ENCODE measurements around the gene KLHL4.
"Not testable (repeated sequence)": the region's sequence is repeated elsewhere in the genome, so short reads cannot be mapped to it uniquely, and the experiment has no call there.

The KLHL4 gene

DNA sequence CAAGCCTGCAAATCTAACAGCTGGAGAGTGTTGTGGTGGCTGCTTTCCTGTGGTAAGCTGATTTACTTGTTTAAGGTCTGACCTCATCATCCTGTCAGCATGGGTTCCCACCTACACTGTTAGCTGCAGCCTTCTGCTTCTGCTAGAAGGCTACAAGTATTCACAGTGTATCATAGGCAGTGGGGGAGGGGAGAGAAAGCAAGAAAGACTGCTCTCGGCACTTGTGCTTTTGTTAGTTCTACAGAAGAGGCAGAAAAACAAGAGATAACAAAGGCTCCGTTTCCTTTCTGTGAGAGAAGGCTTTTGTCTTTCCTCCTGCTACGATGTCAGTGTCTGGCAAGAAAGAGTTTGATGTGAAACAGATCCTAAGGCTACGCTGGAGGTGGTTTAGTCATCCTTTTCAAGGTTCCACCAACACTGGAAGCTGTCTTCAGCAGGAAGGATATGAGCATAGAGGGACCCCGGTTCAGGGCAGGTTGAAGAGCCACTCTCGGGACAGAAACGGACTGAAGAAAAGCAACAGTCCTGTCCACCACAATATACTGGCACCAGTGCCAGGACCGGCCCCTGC is at the start of gene KLHL4:
Gene KLHL4, plus strand, starts transcription at position 232 of the 571 bp plus-strand sequence. Its CDS starts 92 bp downstream, at position 324.
- DNase-seq (ENCODE audit: low spot score), result peak; percentile 76

- no peak for DNase-seq (ENCODE audit: low spot score)
These were observed 48.7 kb upstream of the KLHL4 start for GRCh38 chrX:87468941-87469340.

GRCh38 chrX:87475793-87476192 is 41.8 kb upstream of the KLHL4 start:
- DNase-seq (ENCODE audit: low spot score), result no peak

GRCh38 chrX:87478703-87479102 is 38.9 kb upstream of the KLHL4 start:
- not testable (repeated sequence) for DNase-seq (ENCODE audit: low spot score)

GRCh38 chrX:87489071-87489470 is 28.5 kb upstream of the KLHL4 start:
- DNase-seq (ENCODE audit: low spot score), result no peak

GRCh38 chrX:87515836-87516235 is 1.8 kb upstream of the KLHL4 start:
- no peak for DNase-seq (ENCODE audit: low spot score)

GRCh38 chrX:87516717-87517121 is 883 bp upstream of the KLHL4 start:
- no peak for DNase-seq (ENCODE audit: low spot score)

- no peak for DNase-seq (ENCODE audit: low spot score)
These were observed 902 bp downstream of the KLHL4 start for GRCh38 chrX:87518504-87518903.

DNA sequence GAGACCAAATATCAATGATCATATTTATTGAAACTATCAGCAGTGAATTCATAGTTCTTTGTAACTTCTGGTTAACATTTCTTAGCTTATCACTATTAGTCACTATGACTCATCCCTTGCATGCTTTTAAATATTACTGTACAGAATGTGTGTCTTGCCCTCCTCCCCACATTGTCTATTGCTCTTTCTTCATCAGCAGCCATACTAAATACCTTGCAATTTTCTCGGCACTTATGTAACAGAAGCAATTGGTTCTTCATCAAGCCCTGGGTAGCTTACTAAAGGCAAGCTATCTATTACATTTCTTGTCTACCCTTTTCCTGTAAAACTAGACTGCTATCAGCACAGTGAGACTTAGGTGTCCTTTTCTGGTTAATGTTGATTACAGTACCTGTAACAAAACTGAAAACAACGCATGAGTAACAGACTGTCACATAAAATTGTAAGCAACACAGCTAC is 8.2 kb downstream of the KLHL4 start:
- DNase-seq (ENCODE audit: low spot score), result no peak

DNA sequence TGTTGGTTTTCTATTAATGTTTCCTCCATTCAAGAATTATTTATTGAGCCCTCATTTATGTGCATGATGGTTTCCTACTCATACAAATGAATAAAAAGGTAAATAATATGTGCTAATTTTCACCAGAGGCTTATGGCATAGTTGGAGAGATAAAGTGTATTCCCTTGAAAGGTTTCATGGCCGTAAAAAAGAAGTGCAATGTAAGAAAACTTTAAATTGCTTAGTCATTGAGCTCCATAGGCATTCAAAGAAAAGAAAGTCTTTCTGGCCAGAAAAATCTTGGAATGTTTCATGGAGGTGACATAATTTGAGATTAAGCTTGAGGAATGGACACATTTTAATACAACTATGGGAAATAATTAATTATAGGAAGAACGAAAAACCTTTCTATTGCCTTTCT is 8.7 kb downstream of the KLHL4 start:
- no peak for DNase-seq (ENCODE audit: low spot score)

DNA sequence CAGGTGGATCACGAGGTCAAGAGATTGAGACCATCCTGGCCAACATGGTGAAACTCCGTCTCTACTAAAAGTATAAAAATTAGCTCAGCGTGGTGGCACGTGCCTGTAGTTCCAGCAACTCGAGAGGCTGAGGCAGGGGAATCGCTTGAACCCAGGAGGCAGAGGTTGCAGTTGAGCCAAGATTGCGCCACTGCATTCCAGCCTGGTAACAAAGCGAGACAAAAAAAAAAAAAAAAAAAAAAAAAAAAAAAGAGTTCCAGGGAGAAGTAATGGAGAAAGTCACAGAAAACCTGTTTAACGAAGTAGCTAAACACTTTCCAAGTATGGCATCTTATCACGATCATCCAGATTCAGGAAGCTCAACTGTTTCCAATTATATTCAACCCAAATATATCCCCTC is 10.9 kb downstream of the KLHL4 start:
- no peak for DNase-seq (ENCODE audit: low spot score)

DNA sequence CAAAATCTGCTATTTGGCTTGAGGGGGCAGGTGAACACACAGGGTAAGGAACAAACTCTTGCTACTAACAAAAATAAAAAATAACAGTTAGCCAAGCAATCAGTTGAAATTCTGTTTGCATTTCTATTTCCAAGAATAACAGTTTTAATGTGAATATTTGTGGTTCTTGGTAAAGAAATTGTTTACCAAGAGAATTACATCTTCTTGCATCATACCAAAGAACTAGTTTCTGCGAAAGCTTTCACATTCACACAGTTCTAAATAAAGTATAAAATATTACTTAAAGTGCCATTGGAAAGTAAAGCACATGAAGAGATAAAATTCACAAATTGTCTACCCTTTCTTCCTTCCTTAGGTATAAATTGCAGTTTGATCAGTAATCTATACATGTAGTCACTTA is 54.4 kb downstream of the KLHL4 start:
- no peak for DNase-seq (ENCODE audit: low spot score)

GRCh38 chrX:87572901-87573300 is 55.3 kb downstream of the KLHL4 start:
- no peak for DNase-seq (ENCODE audit: low spot score)

DNA sequence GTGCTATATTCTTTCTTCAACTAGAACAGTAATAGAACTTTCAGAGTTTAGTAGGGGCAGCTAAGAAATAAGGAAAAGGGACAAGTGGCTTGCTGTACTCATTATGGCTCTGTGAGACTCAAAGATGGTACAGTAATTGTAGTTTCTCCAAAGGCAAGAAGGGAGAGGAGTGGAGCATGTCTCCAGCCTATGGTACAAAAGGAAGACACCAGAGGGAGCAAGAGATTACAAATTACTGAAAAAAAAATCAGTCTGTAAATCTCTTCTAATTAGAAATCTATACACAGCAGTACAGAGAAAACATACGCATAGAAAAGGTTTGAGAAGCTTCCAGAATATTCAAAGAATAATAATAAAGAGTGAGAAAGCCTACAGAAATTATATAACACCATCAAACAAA is 61.4 kb downstream of the KLHL4 start:
- DNase-seq (ENCODE audit: low spot score), result no peak

DNA sequence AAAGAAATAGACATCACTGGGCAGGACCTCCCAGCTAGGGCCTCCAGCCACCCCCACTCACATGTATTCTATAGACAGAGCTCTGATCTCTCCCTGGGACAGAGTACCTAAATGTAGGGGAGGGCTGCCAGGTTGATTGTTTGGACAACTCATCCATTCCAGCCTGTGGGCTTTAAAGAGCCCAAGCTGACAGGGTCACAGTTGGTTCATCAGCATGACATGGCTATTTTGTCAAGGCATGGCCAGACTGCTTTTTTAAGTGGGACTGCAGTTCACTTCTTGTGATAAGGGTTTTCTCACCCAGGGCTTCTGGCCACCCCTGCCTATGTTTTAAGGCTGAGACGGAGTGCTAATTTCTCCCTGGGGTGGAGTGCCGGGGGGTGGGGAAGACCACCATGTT is 63.3 kb downstream of the KLHL4 start:
- DNase-seq (ENCODE audit: low spot score), result no peak

GRCh38 chrX:87582453-87582852 is 64.9 kb downstream of the KLHL4 start:
- DNase-seq (ENCODE audit: low spot score), result no peak

DNA sequence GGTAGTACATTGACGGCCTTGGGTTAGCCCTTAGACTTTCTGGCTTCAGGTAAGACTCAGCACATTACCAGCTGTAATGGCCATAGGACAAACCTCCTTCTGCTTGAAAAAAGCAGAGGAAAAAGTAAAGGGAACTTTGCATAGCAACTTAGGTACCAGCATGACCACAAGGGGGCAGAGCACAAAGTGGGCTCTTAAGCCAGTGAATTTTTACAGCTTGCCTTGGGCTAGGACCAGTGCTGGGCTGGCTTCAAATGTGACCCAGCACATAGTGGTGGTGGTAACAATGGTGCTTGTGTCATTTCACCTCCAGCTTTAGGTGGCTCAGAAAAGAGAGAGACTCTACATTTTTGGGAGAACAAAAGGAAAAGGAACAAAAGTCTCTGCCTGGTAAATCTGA is 66.1 kb downstream of the KLHL4 start:
- DNase-seq (ENCODE audit: low spot score), result no peak

- DNase-seq (ENCODE audit: low spot score), result no peak
These were observed 98.8 kb downstream of the KLHL4 start for GRCh38 chrX:87616371-87616770.

GRCh38 chrX:87621697-87622096 is 104.1 kb downstream of the KLHL4 start:
- no peak for DNase-seq (ENCODE audit: low spot score)

GRCh38 chrX:87626996-87627395 is 109.4 kb downstream of the KLHL4 start:
- DNase-seq (ENCODE audit: low spot score), result no peak

- DNase-seq (ENCODE audit: low spot score), result no peak
These were observed 116.8 kb downstream of the KLHL4 start for GRCh38 chrX:87634361-87634760.

DNA sequence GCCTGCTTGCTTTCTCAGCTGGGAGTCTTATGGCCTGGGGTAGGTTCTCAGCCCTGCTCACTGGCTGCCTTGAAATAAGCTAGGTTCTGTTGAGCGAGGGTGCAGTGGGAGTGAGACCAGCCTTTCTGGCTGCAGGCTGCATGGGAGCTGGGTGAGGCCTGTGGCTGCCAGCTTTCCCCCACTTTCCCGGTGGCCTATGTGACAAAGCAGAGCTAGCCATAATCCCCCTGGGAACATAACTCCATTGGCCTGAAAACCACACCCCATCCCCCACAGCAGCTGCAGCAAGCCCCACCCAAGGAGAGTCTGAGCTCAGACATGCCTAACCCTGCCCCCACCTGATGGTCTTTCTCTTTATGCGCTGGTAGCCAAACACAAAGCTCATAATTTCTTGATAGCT is 118.9 kb downstream of the KLHL4 start:
- no peak for DNase-seq (ENCODE audit: low spot score)

DNA sequence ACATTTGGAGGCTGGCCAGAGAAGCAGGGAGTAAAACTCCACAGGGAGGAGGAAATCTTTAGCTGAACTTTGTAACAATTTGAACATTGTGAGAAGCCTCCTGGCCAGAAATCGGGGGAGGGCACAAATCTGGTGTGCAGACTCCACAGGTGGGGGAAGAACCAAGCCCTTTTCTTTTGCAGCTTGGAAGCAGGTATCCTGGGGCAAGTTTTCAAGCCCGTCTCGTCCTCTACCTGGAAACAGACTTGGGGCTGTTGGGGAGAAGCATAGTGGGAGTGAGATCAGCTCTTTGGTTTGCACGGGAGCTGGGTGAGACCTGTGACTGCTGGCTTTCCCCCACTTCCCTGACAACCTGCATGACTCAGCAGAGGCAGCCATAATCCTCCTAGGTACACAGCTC is 123.8 kb downstream of the KLHL4 start:
- not testable (repeated sequence) for DNase-seq (ENCODE audit: low spot score)

GRCh38 chrX:87661761-87662160 is 144.2 kb downstream of the KLHL4 start:
- DNase-seq (ENCODE audit: low spot score), result no peak

DNA sequence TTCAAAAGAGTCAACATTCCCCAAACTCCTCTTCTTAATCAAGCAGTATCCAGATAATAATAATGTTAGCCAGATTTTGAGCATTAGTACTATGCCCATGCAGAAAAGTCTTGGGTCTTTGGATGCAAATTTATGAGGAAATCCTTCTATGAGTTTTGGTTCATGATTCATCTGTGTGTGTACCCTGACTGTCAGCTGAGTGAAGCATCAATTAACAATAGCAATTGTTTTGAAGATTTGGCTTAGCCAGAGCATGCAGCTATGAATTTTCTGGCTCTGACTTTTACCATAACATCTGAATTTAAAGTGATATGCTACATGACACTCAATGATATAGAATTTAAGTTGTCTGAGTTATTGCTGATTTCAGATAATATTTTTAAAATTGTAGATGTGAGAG is 145.8 kb downstream of the KLHL4 start:
- DNase-seq (ENCODE audit: low spot score), result peak; percentile 28
